Measurements from ENCODE around the gene MMP17.

The MMP17 gene

DNA sequence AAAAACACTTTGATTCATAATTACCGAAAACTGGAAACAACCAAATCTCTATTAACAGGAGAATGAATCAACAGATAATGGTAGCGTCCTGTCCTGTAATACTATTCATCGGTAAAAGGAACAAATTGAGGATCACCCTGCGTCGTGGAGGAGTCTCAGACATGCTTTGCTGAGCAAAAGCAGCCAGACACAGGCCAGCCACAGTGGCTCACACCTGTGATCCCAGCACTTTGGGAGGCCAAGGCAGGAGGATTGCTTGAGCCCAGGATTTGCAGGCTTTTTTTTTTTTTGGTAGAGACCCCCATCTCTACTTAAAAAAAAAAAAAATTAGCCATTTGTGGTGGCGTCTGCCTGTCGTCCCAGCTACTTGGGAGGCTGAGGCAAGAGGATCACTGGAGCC is 34.1 kb upstream of the MMP17 start:
- no peaks in the 10 kb centered on the region for H3K9me3 ChIP-seq (ENCODE audit: control insufficient read depth, insufficient read depth, low read depth, low read length)
- no peak for TF ChIP-seq ZNF670 (tag by site-specific recombination; IDR thresholded peaks at IDR 0.05; ENCODE audit: low read depth)
- TF ChIP-seq, protein P1, sequence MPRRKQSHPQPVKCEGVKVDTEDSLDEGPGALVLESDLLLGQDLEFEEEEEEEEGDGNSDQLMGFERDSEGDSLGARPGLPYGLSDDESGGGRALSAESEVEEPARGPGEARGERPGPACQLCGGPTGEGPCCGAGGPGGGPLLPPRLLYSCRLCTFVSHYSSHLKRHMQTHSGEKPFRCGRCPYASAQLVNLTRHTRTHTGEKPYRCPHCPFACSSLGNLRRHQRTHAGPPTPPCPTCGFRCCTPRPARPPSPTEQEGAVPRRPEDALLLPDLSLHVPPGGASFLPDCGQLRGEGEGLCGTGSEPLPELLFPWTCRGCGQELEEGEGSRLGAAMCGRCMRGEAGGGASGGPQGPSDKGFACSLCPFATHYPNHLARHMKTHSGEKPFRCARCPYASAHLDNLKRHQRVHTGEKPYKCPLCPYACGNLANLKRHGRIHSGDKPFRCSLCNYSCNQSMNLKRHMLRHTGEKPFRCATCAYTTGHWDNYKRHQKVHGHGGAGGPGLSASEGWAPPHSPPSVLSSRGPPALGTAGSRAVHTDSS (tag by site-specific recombination; IDR thresholded peaks at IDR 0.05): no peak
- TF ChIP-seq, protein P2, sequence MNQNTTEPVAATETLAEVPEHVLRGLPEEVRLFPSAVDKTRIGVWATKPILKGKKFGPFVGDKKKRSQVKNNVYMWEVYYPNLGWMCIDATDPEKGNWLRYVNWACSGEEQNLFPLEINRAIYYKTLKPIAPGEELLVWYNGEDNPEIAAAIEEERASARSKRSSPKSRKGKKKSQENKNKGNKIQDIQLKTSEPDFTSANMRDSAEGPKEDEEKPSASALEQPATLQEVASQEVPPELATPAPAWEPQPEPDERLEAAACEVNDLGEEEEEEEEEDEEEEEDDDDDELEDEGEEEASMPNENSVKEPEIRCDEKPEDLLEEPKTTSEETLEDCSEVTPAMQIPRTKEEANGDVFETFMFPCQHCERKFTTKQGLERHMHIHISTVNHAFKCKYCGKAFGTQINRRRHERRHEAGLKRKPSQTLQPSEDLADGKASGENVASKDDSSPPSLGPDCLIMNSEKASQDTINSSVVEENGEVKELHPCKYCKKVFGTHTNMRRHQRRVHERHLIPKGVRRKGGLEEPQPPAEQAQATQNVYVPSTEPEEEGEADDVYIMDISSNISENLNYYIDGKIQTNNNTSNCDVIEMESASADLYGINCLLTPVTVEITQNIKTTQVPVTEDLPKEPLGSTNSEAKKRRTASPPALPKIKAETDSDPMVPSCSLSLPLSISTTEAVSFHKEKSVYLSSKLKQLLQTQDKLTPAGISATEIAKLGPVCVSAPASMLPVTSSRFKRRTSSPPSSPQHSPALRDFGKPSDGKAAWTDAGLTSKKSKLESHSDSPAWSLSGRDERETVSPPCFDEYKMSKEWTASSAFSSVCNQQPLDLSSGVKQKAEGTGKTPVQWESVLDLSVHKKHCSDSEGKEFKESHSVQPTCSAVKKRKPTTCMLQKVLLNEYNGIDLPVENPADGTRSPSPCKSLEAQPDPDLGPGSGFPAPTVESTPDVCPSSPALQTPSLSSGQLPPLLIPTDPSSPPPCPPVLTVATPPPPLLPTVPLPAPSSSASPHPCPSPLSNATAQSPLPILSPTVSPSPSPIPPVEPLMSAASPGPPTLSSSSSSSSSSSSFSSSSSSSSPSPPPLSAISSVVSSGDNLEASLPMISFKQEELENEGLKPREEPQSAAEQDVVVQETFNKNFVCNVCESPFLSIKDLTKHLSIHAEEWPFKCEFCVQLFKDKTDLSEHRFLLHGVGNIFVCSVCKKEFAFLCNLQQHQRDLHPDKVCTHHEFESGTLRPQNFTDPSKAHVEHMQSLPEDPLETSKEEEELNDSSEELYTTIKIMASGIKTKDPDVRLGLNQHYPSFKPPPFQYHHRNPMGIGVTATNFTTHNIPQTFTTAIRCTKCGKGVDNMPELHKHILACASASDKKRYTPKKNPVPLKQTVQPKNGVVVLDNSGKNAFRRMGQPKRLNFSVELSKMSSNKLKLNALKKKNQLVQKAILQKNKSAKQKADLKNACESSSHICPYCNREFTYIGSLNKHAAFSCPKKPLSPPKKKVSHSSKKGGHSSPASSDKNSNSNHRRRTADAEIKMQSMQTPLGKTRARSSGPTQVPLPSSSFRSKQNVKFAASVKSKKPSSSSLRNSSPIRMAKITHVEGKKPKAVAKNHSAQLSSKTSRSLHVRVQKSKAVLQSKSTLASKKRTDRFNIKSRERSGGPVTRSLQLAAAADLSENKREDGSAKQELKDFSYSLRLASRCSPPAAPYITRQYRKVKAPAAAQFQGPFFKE (tag by site-specific recombination; IDR thresholded peaks at IDR 0.05; ENCODE audit: borderline replicate concordance): no peak
- no peak for TF ChIP-seq ZNF600 (tag by site-specific recombination; IDR thresholded peaks at IDR 0.05)
- TF ChIP-seq, protein P3, sequence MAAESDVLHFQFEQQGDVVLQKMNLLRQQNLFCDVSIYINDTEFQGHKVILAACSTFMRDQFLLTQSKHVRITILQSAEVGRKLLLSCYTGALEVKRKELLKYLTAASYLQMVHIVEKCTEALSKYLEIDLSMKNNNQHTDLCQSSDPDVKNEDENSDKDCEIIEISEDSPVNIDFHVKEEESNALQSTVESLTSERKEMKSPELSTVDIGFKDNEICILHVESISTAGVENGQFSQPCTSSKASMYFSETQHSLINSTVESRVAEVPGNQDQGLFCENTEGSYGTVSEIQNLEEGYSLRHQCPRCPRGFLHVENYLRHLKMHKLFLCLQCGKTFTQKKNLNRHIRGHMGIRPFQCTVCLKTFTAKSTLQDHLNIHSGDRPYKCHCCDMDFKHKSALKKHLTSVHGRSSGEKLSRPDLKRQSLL (tag by site-specific recombination; IDR thresholded peaks at IDR 0.05): no peak
- no peak for TF ChIP-seq ZSCAN23 (tag by site-specific recombination; IDR thresholded peaks at IDR 0.05)
- no peak for TF ChIP-seq ZFP37 (tag by site-specific recombination; IDR thresholded peaks at IDR 0.05)
- no peak for TF ChIP-seq ZNF292 (tag by site-specific recombination; IDR thresholded peaks at IDR 0.05; ENCODE audit: borderline replicate concordance, low read depth)
- TF ChIP-seq ZBTB48 (tag by site-specific recombination; IDR thresholded peaks at IDR 0.05): no peak
- no peak for TF ChIP-seq ZNF792 (tag by site-specific recombination; IDR thresholded peaks at IDR 0.05)
- no peak for TF ChIP-seq TRIM28 (IDR thresholded peaks at IDR 0.05; ENCODE audit: borderline replicate concordance, low read length)
- H3K27ac ChIP-seq (ENCODE audit: extremely low read depth, low read depth, low read length): no peak overlapping the region
- ChIA-PET CTCF (no interaction called here), POLR2A (no interaction called here)
- peaks cover 4 to 73% of the 10 kb centered on the region in 2 experiments for H3K36me3 ChIP-seq (ENCODE audit: control insufficient read depth in 2 of 2, insufficient read depth in 1 of 2, low read length in 2 of 2)
- H3K4me3 ChIP-seq (ENCODE audit: low read depth, low read length): no peak overlapping the region
- H3K4me1 ChIP-seq (ENCODE audit: control insufficient read depth, insufficient read depth, low read length): no peaks in the 10 kb centered on the region

DNA sequence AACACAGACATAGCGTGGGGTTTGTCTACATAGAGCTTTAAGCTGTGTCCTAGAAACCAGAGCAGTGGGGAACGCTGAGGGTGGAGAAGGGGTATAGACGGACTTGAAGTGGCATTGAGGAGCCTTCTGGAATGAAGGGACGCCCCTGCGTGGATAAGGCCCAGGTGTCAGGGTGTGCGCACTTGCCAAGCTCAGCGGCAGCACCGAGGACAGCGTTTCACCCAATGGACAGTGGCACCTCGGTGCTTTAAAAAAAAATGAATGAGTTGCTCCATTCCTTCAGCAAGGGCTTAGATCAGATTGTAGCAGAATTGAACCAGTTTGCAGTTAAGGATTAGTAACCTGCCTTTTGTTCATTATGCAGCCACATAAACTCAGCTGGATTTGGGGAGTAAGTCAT is 33.6 kb upstream of the MMP17 start:
- CTCF ChIA-PET: no interaction called here
- TF ChIP-seq ZNF223 (tag by site-specific recombination; IDR thresholded peaks at IDR 0.05) (no peak), IKZF3 (tag by site-specific recombination; IDR thresholded peaks at IDR 0.05) (no peak), SP2 (tag by site-specific recombination; IDR thresholded peaks at IDR 0.05) (no peak), ZSCAN16 (tag by site-specific recombination; IDR thresholded peaks at IDR 0.05) (no peak), ZNF610 (tag by site-specific recombination; IDR thresholded peaks at IDR 0.05; ENCODE audit: borderline replicate concordance) (no peak), ZNF354C (tag by site-specific recombination; IDR thresholded peaks at IDR 0.05; ENCODE audit: borderline replicate concordance, low read depth) (no peak), REPIN1 (tag by site-specific recombination; IDR thresholded peaks at IDR 0.05; ENCODE audit: low read depth) (no peak)
- TF ChIP-seq, protein P4, sequence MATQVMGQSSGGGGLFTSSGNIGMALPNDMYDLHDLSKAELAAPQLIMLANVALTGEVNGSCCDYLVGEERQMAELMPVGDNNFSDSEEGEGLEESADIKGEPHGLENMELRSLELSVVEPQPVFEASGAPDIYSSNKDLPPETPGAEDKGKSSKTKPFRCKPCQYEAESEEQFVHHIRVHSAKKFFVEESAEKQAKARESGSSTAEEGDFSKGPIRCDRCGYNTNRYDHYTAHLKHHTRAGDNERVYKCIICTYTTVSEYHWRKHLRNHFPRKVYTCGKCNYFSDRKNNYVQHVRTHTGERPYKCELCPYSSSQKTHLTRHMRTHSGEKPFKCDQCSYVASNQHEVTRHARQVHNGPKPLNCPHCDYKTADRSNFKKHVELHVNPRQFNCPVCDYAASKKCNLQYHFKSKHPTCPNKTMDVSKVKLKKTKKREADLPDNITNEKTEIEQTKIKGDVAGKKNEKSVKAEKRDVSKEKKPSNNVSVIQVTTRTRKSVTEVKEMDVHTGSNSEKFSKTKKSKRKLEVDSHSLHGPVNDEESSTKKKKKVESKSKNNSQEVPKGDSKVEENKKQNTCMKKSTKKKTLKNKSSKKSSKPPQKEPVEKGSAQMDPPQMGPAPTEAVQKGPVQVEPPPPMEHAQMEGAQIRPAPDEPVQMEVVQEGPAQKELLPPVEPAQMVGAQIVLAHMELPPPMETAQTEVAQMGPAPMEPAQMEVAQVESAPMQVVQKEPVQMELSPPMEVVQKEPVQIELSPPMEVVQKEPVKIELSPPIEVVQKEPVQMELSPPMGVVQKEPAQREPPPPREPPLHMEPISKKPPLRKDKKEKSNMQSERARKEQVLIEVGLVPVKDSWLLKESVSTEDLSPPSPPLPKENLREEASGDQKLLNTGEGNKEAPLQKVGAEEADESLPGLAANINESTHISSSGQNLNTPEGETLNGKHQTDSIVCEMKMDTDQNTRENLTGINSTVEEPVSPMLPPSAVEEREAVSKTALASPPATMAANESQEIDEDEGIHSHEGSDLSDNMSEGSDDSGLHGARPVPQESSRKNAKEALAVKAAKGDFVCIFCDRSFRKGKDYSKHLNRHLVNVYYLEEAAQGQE (tag by site-specific recombination; IDR thresholded peaks at IDR 0.05): peak; percentile 87
- Histone ChIP-seq H3K27ac (ENCODE audit: extremely low read depth, low read depth, low read length) (no peak overlapping the region), H3K4me1 (ENCODE audit: control insufficient read depth, insufficient read depth, low read length) (no peaks in the 10 kb centered on the region), H3K36me3 (ENCODE audit: control insufficient read depth in 2 of 2, insufficient read depth in 1 of 2, low read length in 2 of 2) (peaks cover 4 to 77% of the 10 kb centered on the region in 2 experiments), H3K4me3 (ENCODE audit: low read depth, low read length) (no peak overlapping the region), H3K9me3 (ENCODE audit: control insufficient read depth, insufficient read depth, low read depth, low read length) (no peaks in the 10 kb centered on the region)
- POLR2A ChIA-PET: no interaction called here
